Activated T-cell treated with anti-CD3 and anti-CD28 coated beads, Interleukin-2, amount 50 U/mL, for 4 hours (primary cell): ENCODE data around the gene PRR20E. TPM values are rescaled to one million over a fixed set of nuclear protein-coding genes. Genes with fewer than 3 reads are reported as not detected.

Experiments used
- total RNA-seq, 3 donors: library from RNA; stranded (reverse); gene quantifications; one replicate each; pipeline ENCODE4 v1.2.1, GENCODE V29; 2021

The PRR20E gene
- total RNA-seq, 3 donors from 2014 or later, result not detected

Other genes with a start within 250 kb of the PRR20E start
- not detected for gene PRR20A, start 26.3 kb upstream of the PRR20E start, total RNA-seq
- not detected for gene PRR20B, start 19.7 kb upstream of the PRR20E start, total RNA-seq
- not detected for gene PRR20C, start 13.1 kb upstream of the PRR20E start, total RNA-seq
- gene PRR20D, start 6.6 kb upstream of the PRR20E start, total RNA-seq, result not detected